ENCODE measurements around the gene CFAP70.
"Not testable (repeated sequence)": the region's sequence is repeated elsewhere in the genome, so short reads cannot be mapped to it uniquely, and the experiment has no call there.

Gene CFAP70

DNA sequence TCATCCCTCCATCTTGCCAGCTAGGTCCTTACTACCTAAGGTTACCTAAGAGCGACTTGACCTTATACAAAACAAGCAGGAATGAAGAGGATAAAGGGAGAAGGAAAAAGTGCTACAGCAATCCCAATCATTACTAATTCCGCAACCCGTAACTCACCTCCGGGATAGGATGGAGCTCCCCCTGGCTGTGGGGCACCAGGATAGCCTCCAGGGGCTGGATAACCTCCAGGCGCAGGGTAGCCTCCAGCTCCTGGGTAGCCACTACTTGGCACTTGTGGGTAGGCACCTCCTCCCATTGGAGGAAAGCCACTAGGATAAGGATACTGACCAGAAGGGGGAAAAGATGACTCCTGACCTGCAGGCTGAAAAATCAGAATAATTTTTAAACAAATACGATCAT is 39.4 kb upstream of the CFAP70 start:
- no peak for TF ChIP-seq CTCF (IDR thresholded peaks at IDR 0.05; ENCODE audit: low read depth, low read length)
- no peak for TF ChIP-seq EZH2phosphoT487 (IDR thresholded peaks at IDR 0.05; ENCODE audit: low read depth)
- no peaks in the 10 kb centered on the region for H3K4me1 ChIP-seq (ENCODE audit: low read length)
- H2AFZ ChIP-seq (ENCODE audit: low read depth, low read length): no peak overlapping the region
- no peak overlapping the region for H3K9ac ChIP-seq (ENCODE audit: low read length)
- H3K36me3 ChIP-seq (replicated peaks; ENCODE audit: low read depth, low read length): peaks cover 12% of the 10 kb centered on the region
- H3K79me2 ChIP-seq (ENCODE audit: low read length): peaks cover 27% of the 10 kb centered on the region
- no peak overlapping the region for H3K27ac ChIP-seq (ENCODE audit: low read length)
- H3K4me2 ChIP-seq (ENCODE audit: low read length): no peak overlapping the region
- H3K4me3 ChIP-seq (ENCODE audit: low read length): no peak overlapping the region
- H3K9me3 ChIP-seq (ENCODE audit: insufficient read depth, low read length): no peaks in the 10 kb centered on the region
- H4K20me1 ChIP-seq (ENCODE audit: insufficient read depth, low read length): no peaks in the 10 kb centered on the region
- H3K27me3 ChIP-seq (ENCODE audit: low read depth, low read length): no peaks in the 10 kb centered on the region

DNA sequence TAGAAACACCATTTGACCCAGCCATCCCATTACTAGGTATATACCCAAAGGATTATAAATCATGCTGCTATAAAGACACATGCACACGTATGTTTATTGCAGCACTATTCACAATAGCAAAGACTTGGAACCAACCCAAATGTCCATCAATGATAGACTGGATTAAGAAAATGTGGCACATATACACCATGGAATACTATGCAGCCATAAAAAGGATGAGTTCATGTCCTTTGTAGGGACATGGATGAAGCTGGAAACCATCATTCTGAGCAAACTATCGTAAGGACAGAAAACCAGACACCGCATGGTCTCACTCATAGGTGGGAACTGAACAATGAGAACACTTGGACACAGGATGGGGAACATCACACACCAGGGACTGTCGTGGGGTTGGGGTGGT is 35.7 kb upstream of the CFAP70 start:
- H3K36me3 ChIP-seq (replicated peaks; ENCODE audit: low read depth, low read length): peaks cover 12% of the 10 kb centered on the region
- H3K4me1 ChIP-seq (ENCODE audit: low read length); H3K9me3 ChIP-seq (ENCODE audit: insufficient read depth, low read length); H3K79me2 ChIP-seq (ENCODE audit: low read length); H3K4me3 ChIP-seq (ENCODE audit: low read length); H3K9ac ChIP-seq (ENCODE audit: low read length); H3K4me2 ChIP-seq (ENCODE audit: low read length); H2AFZ ChIP-seq (ENCODE audit: low read depth, low read length); H3K27me3 ChIP-seq (ENCODE audit: low read depth, low read length); H3K27ac ChIP-seq (ENCODE audit: low read length); H4K20me1 ChIP-seq (ENCODE audit: insufficient read depth, low read length): not testable (repeated sequence)

DNA sequence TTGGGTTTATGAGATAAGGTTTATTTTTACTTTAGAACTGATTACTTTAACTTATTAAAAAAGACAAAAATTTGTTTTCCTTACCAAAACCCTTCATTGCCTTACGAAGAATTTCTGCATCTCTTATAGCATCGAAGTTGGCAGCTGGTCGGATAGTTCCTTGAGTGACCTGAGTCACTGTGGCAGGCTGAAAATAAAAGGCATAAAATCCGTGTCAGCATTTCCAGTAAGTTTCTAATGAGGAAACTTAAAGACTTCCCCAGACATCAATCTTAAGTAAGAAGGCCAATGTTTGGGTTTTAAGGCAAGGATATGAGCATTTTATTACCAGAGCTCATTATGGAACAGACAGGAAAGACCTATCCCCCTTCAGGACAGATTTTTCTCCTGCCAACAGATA is 29.6 kb upstream of the CFAP70 start:
- no peaks in the 10 kb centered on the region for H3K9me3 ChIP-seq (ENCODE audit: insufficient read depth, low read length)
- no peak overlapping the region for H3K9ac ChIP-seq (ENCODE audit: low read length)
- no peaks in the 10 kb centered on the region for H3K4me1 ChIP-seq (ENCODE audit: low read length)
- no peaks in the 10 kb centered on the region for H3K27me3 ChIP-seq (ENCODE audit: low read depth, low read length)
- H3K27ac ChIP-seq (ENCODE audit: low read length): no peak overlapping the region
- H3K4me2 ChIP-seq (ENCODE audit: low read length): no peak overlapping the region
- H2AFZ ChIP-seq (ENCODE audit: low read depth, low read length): no peak overlapping the region
- TF ChIP-seq CTCF (IDR thresholded peaks at IDR 0.05; ENCODE audit: low read depth, low read length): no peak
- TF ChIP-seq EZH2phosphoT487 (IDR thresholded peaks at IDR 0.05; ENCODE audit: low read depth): no peak
- H3K79me2 ChIP-seq (ENCODE audit: low read length): no peaks in the 10 kb centered on the region; the same call in 1 of the 2 replicates
- H4K20me1 ChIP-seq (ENCODE audit: insufficient read depth, low read length): no peaks in the 10 kb centered on the region
- H3K4me3 ChIP-seq (ENCODE audit: low read length): no peak overlapping the region
- peaks cover 3% of the 10 kb centered on the region for H3K36me3 ChIP-seq (replicated peaks; ENCODE audit: low read depth, low read length)

DNA sequence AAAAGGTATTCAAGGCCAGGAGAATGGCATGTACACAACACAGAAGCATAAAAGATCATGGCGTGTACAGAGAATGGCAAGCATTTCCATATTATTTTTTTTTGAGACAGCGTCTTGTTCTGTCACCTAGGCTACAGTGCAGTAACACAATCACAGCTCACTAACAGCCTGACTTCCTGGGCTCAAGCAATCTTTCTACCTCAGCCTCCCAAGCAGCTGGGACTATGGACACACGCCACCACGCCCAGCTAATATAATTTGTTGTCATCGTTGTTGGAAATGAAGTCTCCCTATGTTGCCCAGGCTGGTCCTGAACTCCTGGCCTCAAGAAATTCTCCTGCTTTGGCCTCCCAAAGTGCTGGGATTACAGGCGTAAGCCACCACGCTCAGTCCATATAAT is 27.9 kb upstream of the CFAP70 start:
- no peak overlapping the region for H2AFZ ChIP-seq (ENCODE audit: low read depth, low read length)

More for the DNA sequence above, 27.9 kb upstream of the CFAP70 start:
- Histone ChIP-seq H3K4me1 (ENCODE audit: low read length) (no peaks in the 10 kb centered on the region), H3K4me3 (ENCODE audit: low read length) (no peak overlapping the region), H3K4me2 (ENCODE audit: low read length) (no peak overlapping the region), H3K36me3 (replicated peaks; ENCODE audit: low read depth, low read length) (peaks cover 6% of the 10 kb centered on the region), H4K20me1 (ENCODE audit: insufficient read depth, low read length) (no peaks in the 10 kb centered on the region), H3K27ac (ENCODE audit: low read length) (no peak overlapping the region), H3K79me2 (ENCODE audit: low read length) (no peaks in the 10 kb centered on the region; the same call in 1 of the 2 replicates), H3K9ac (ENCODE audit: low read length) (no peak overlapping the region), H3K27me3 (ENCODE audit: low read depth, low read length) (no peaks in the 10 kb centered on the region), H3K9me3 (ENCODE audit: insufficient read depth, low read length) (no peaks in the 10 kb centered on the region)
- no peak for TF ChIP-seq CTCF (IDR thresholded peaks at IDR 0.05; ENCODE audit: low read depth, low read length)
- no peak for TF ChIP-seq EZH2phosphoT487 (IDR thresholded peaks at IDR 0.05; ENCODE audit: low read depth)
